WERI-Rb-1 (cell line): ENCODE results near the gene RAET1G.
A peak's percentile ranks its signal among the peaks of the same experiment; 100 is the strongest.
"Not testable (repeated sequence)": the region's sequence is repeated elsewhere in the genome, so short reads cannot be mapped to it uniquely, and the experiment has no call there.

Experiments
- DNase-seq: peaks from one replicate; pipeline ENCODE4 v3.0.0-alpha.2; 2020
- H3K27ac ChIP-seq: fragments of 250-450 bp; sonication (Bioruptor Pico); 2 replicates; pipeline ENCODE4 v1.5.1; 2020; ENCODE audit warnings: mild to moderate bottlenecking, moderate library complexity
- H3K27me3 ChIP-seq: fragments of 250-450 bp; sonication (Bioruptor Pico); 2 replicates; pipeline ENCODE4 v1.5.1; 2021; ENCODE audit warnings: mild to moderate bottlenecking, low read depth, moderate library complexity; ENCODE audit not compliant: insufficient read depth, severe bottlenecking
- H3K36me3 ChIP-seq: fragments of 250-450 bp; sonication (Bioruptor Pico); 2 replicates; pipeline ENCODE4 v1.5.1; 2020; ENCODE audit warnings: mild to moderate bottlenecking, moderate library complexity
- H3K4me3 ChIP-seq: 2 replicates; pipeline ENCODE4 v1.5.1; 2011; ENCODE audit warnings: low read depth, mild to moderate bottlenecking, control low read depth, low read length
- H3K9me3 ChIP-seq: fragments of 250-450 bp; sonication (Bioruptor Pico); 2 replicates; pipeline ENCODE4 v1.5.1; 2021; ENCODE audit warnings: mild to moderate bottlenecking, moderate library complexity; ENCODE audit not compliant: severe bottlenecking
- TF ChIP-seq, protein P1 (sequence below): IDR thresholded peaks from 2 replicates; pipeline ENCODE4 v1.5.1; 2011; ENCODE audit warnings: low read depth, mild to moderate bottlenecking, control low read depth, inconsistent platforms, low read length

The RAET1G gene

DNA sequence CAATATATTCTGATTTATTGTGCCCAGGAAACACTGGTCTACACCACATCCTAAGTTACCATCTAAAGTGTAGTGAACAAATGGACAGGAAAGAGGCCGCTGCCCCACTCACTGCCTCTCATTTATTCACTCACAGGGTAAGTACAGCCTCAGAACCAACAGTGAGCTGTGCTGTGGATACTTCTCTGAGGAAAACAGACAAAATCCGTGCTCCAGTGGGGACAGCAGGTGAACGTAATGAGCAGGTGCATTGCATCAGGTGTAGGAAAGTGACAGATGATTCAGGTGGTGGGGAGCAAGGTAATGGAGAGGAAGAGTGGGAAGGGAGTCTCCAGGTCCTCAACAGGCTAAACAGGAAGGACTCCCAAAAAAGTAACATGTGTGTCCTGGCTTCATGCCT, 10.5 kb upstream of the RAET1G start:
- no peak for DNase-seq
- Histone ChIP-seq H3K4me3 (no peak overlapping the region), H3K27me3 (peaks cover 80% of the 10 kb centered on the region), H3K27ac (no peak overlapping the region), H3K9me3 (no peaks in the 10 kb centered on the region), H3K36me3 (no peaks in the 10 kb centered on the region)
- TF ChIP-seq, protein P1, sequence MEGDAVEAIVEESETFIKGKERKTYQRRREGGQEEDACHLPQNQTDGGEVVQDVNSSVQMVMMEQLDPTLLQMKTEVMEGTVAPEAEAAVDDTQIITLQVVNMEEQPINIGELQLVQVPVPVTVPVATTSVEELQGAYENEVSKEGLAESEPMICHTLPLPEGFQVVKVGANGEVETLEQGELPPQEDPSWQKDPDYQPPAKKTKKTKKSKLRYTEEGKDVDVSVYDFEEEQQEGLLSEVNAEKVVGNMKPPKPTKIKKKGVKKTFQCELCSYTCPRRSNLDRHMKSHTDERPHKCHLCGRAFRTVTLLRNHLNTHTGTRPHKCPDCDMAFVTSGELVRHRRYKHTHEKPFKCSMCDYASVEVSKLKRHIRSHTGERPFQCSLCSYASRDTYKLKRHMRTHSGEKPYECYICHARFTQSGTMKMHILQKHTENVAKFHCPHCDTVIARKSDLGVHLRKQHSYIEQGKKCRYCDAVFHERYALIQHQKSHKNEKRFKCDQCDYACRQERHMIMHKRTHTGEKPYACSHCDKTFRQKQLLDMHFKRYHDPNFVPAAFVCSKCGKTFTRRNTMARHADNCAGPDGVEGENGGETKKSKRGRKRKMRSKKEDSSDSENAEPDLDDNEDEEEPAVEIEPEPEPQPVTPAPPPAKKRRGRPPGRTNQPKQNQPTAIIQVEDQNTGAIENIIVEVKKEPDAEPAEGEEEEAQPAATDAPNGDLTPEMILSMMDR, result no peak

DNA sequence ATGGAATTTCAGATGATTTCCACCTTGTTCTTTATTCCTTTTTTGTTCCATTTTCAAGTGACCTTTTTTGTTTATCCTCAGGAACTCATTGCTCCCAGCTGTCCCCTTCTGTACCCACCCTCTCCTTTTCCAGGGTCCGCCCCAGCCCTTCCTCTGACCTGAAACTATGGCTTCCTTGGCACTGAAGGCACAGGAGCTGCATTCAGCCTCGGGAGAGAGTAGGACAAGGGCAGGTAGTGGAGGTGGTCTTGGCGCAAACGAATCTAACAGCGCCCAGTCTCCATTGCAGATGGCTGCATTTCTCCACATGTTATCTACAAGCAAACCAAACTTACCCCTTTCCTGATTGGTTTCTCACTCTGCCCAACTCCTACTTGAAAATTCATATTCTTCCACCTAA, 10.1 kb upstream of the RAET1G start:
- H3K9me3 ChIP-seq, result no peaks in the 10 kb centered on the region
- TF ChIP-seq, protein P1, result no peak
- H3K27me3 ChIP-seq, result peaks cover 77% of the 10 kb centered on the region

DNA sequence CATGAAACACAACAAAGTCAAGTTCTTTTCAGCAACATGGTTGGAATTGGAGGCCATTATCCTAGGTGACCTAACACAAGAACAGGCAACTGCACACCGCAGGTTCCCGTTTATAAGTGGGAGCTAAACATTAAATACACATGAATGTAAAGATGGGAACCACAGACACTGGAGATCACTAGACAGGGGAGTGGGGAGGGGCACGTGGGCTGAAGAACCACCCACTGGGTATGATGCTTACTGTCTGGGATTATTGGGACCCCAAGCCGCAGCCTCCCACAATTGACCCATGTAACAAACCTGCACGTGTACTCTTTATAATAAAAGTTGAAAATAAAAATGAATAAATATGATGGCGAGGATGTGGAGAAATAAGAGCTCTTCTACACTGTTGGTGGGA, 8.6 kb upstream of the RAET1G start:
- Histone ChIP-seq H3K4me3 (no peak overlapping the region), H3K36me3 (no peaks in the 10 kb centered on the region), H3K27ac (no peak overlapping the region), H3K9me3 (no peaks in the 10 kb centered on the region), H3K27me3 (peaks cover 69% of the 10 kb centered on the region)
- TF ChIP-seq, protein P1, result no peak
- no peak for DNase-seq

More for the DNA sequence above, 10.1 kb upstream of the RAET1G start:
- Histone ChIP-seq H3K4me3 (no peak overlapping the region), H3K36me3 (no peaks in the 10 kb centered on the region), H3K27ac (no peak overlapping the region)
- no peak for DNase-seq

DNA sequence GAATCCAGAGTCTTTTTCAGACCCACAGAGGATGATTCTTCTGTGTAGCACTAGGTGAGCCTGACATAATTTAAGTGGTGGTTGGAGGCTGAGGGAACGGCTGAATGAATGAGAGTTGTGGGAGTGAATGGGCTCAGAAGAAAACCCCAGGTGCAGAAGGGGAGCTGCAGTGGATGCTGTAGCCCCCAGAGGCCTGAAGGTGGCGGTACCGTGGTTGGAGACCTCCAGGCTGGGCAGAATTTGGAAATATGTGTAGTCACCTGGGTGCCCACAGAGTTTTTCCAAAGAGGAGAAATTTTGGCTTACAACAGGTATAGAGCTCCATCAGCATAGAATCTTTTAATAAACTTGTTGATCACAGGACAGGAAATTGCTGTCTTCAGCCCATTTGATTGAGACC, 6.5 kb upstream of the RAET1G start:
- H3K27me3 ChIP-seq, result peaks cover 62% of the 10 kb centered on the region
- peak; percentile 40 for DNase-seq

DNA sequence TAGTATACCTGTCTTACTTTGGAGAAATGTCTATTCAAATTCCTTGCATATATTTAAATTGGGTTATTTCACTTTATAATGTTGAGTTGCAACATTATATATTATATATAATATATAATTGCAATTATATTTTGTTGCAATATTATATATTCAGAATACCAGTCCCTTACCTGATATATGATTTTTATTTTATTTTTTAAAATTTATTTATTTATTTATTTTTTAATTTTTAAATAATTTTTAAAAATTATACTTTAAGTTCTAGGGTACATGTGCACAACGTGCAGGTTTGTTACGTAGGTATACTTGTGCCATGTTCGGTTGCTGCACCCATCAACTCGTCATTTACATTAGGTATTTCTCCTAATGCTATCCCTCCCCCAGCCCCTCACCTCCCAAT, 4.1 kb upstream of the RAET1G start:
- not testable (repeated sequence) for H3K4me3 ChIP-seq, H3K9me3 ChIP-seq, DNase-seq, H3K36me3 ChIP-seq, H3K27ac ChIP-seq
- H3K27me3 ChIP-seq, result peaks cover 66% of the 10 kb centered on the region

More for the DNA sequence above, 6.5 kb upstream of the RAET1G start:
- TF ChIP-seq, protein P1, result peak; percentile 84
- H3K9me3 ChIP-seq, result no peaks in the 10 kb centered on the region
- H3K27ac ChIP-seq, result no peak overlapping the region
- H3K36me3 ChIP-seq, result no peaks in the 10 kb centered on the region
- no peak overlapping the region for H3K4me3 ChIP-seq

DNA sequence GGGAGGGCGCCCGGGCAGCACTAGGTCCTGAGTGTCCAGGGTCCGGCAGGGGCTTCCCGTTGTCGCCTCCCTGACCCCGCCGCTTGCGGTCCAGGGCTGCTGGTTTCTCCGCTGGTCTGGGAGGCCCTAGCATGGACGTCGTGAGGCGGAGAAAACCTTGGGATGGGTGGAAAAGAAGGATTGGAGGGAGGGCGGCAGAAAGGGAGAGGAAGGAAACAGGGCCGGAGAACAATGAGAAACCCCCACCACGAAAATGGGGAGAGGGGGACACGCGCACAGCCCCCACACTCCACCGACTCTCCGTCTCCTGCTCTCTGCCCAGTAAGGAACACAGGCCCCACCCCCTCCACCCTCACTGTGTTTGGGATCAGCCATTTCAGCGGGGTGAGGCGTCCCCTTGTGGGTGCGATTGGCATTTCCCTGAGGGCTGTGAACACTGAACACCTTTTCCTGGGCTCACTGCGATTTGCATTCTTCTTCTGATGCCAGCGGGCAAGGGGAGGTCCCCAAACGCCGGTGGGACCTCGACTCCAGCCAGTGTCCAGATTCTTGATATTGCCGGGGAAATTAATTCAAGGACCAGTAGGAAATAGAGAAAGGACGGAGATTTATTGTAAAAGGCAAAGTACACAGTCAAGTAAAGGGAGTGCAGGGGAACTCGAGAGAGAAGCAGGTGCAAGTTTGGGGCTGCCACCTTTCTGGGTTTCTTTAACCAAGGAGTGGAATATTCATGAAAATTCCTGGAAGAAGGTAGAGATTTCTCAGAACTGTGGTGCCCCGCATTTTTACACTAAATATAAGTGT, 3.3 kb upstream of the RAET1G start:
- TF ChIP-seq, protein P1, result peak; percentile 95
- peaks cover 62% of the 10 kb centered on the region for H3K27me3 ChIP-seq
- no peak overlapping the region for H3K27ac ChIP-seq
- peak overlapping the region; percentile 52 for H3K4me3 ChIP-seq
- DNase-seq, result peak; percentile 89
- no peaks in the 10 kb centered on the region for H3K36me3 ChIP-seq
- no peaks in the 10 kb centered on the region for H3K9me3 ChIP-seq
